IPS DF 6.9 (cell line): ENCODE results near the gene TMEM88.

Experiments used
- DNase-seq: peaks from one replicate; pipeline ENCODE4 v3.0.0-alpha.2; 2013; ENCODE audit warnings: low read depth, low spot score
- H3K27ac ChIP-seq: one replicate; pipeline ENCODE4 v1.5.1; 2013; ENCODE audit warnings: low read length, control low read depth
- H3K27me3 ChIP-seq: 2 replicates; pipeline ENCODE4 v1.6.1; 2013; ENCODE audit warnings: mild to moderate bottlenecking, low read length; ENCODE audit not compliant: control insufficient read depth, insufficient read depth
- H3K36me3 ChIP-seq: 2 replicates; pipeline ENCODE4 v1.6.1; 2013; ENCODE audit warnings: low read length; ENCODE audit not compliant: control insufficient read depth, insufficient read depth
- H3K4me1 ChIP-seq: 2 replicates; pipeline ENCODE4 v1.6.1; 2013; ENCODE audit warnings: low read length; ENCODE audit not compliant: control insufficient read depth, insufficient read depth
- H3K4me3 ChIP-seq: 2 replicates; pipeline ENCODE4 v1.5.1; 2013; ENCODE audit warnings: mild to moderate bottlenecking, low read length
- H3K9me3 ChIP-seq: 2 replicates; pipeline ENCODE4 v1.6.1; 2013; ENCODE audit warnings: low read length, inconsistent platforms; ENCODE audit not compliant: control insufficient read depth, insufficient read depth
- WGBS: extraction: QIAGEN DNeasy Blood & Tissue Kit; methylation state at CpG from one replicate; pipeline ENCODE4 v1.1.7; 2013; ENCODE audit warnings: mixed read lengths, missing lambda C conversion rate; ENCODE audit not compliant: insufficient read length, insufficient coverage; 5-methylcytosine and 5-hydroxymethylcytosine counted together

Gene TMEM88

GRCh38 chr17:7844292-7845154 is 10.3 kb upstream of the TMEM88 start:
- DNase-seq: no peak
- no CpG with 5 or more reads among the region's 71 CpGs for WGBS
- Histone ChIP-seq H3K4me1 (no peaks in the 10 kb centered on the region), H3K4me3 (peak overlapping the region; percentile 74; the same call in 1 of the 2 replicates), H3K27ac (no peak overlapping the region), H3K27me3 (peaks cover 19% of the 10 kb centered on the region), H3K9me3 (no peaks in the 10 kb centered on the region), H3K36me3 (no peaks in the 10 kb centered on the region; the same call in 1 of the 2 replicates)

- no peak overlapping the region for H3K27ac ChIP-seq
- no peaks in the 10 kb centered on the region for H3K4me1 ChIP-seq
- H3K36me3 ChIP-seq: no peaks in the 10 kb centered on the region; the same call in 1 of the 2 replicates
- H3K27me3 ChIP-seq: peaks cover 10% of the 10 kb centered on the region
- no peak overlapping the region for H3K4me3 ChIP-seq
- no peaks in the 10 kb centered on the region for H3K9me3 ChIP-seq
- no CpG with 5 or more reads among the region's 15 CpGs for WGBS
- no peak for DNase-seq
Observed at GRCh38 chr17:7845359-7846062, 9.4 kb upstream of the TMEM88 start.

- no peaks in the 10 kb centered on the region; the same call in 1 of the 2 replicates for H3K4me1 ChIP-seq
- no CpG with 5 or more reads among the region's 22 CpGs for WGBS
- DNase-seq: no peak
- peaks cover 3% of the 10 kb centered on the region for H3K27me3 ChIP-seq
- no peaks in the 10 kb centered on the region; the same call in 1 of the 2 replicates for H3K36me3 ChIP-seq
- no peak overlapping the region for H3K27ac ChIP-seq
- H3K9me3 ChIP-seq: no peaks in the 10 kb centered on the region
- no peak overlapping the region for H3K4me3 ChIP-seq
Observed at GRCh38 chr17:7846063-7846735, 8.7 kb upstream of the TMEM88 start.

- no CpG with 5 or more reads among the region's 34 CpGs for WGBS
- Histone ChIP-seq H3K27me3 (peaks cover 1% of the 10 kb centered on the region; the same call in 1 of the 2 replicates), H3K27ac (no peak overlapping the region), H3K36me3 (no peaks in the 10 kb centered on the region; the same call in 1 of the 2 replicates), H3K4me1 (peaks cover 1% of the 10 kb centered on the region), H3K9me3 (no peaks in the 10 kb centered on the region), H3K4me3 (no peak overlapping the region)
- DNase-seq: no peak
Observed at GRCh38 chr17:7846765-7847661, 7.9 kb upstream of the TMEM88 start.

GRCh38 chr17:7848131-7848579 is 6.7 kb upstream of the TMEM88 start:
- no CpG with 5 or more reads among the region's 20 CpGs for WGBS
- no peak overlapping the region for H3K27ac ChIP-seq
- H3K4me3 ChIP-seq: no peak overlapping the region
- DNase-seq: no peak
- no peaks in the 10 kb centered on the region; the same call in 1 of the 2 replicates for H3K36me3 ChIP-seq
- peaks cover 6% of the 10 kb centered on the region for H3K4me1 ChIP-seq
- H3K9me3 ChIP-seq: no peaks in the 10 kb centered on the region
- peaks cover 12% of the 10 kb centered on the region for H3K27me3 ChIP-seq

- WGBS: no CpG with 5 or more reads among the region's 21 CpGs
- no peaks in the 10 kb centered on the region for H3K9me3 ChIP-seq
- no peak for DNase-seq
- H3K27ac ChIP-seq: no peak overlapping the region
- H3K36me3 ChIP-seq: no peaks in the 10 kb centered on the region; the same call in 1 of the 2 replicates
- no peak overlapping the region for H3K4me3 ChIP-seq
- peaks cover 12% of the 10 kb centered on the region for H3K27me3 ChIP-seq
- peaks cover 6% of the 10 kb centered on the region for H3K4me1 ChIP-seq
Observed at GRCh38 chr17:7848739-7849129, 6.1 kb upstream of the TMEM88 start.

GRCh38 chr17:7849130-7849750 is 5.6 kb upstream of the TMEM88 start:
- no CpG with 5 or more reads among the region's 35 CpGs for WGBS
- DNase-seq: no peak
- Histone ChIP-seq H3K27ac (no peak overlapping the region), H3K36me3 (no peaks in the 10 kb centered on the region; the same call in 1 of the 2 replicates), H3K4me1 (peaks cover 6% of the 10 kb centered on the region), H3K9me3 (no peaks in the 10 kb centered on the region), H3K27me3 (peaks cover 14% of the 10 kb centered on the region), H3K4me3 (no peak overlapping the region)

- Histone ChIP-seq H3K9me3 (no peaks in the 10 kb centered on the region), H3K27ac (no peak overlapping the region), H3K36me3 (no peaks in the 10 kb centered on the region; the same call in 1 of the 2 replicates), H3K27me3 (peaks cover 14% of the 10 kb centered on the region), H3K4me3 (no peak overlapping the region), H3K4me1 (peaks cover 6% of the 10 kb centered on the region)
- DNase-seq: no peak
- WGBS: no CpG with 5 or more reads among the region's 12 CpGs
Observed at GRCh38 chr17:7849751-7850504, 4.9 kb upstream of the TMEM88 start.
